Astrocyte (in vitro differentiated cells and primary cell): ENCODE data around the gene NUP98. TPM values are rescaled to one million over a fixed set of nuclear protein-coding genes. Genes with fewer than 3 reads are reported as not detected.
"Not testable (repeated sequence)": the region's sequence is repeated elsewhere in the genome, so short reads cannot be mapped to it uniquely, and the experiment has no call there.

Source experiments
- DNase-seq: peaks from one replicate; pipeline ENCODE4 v3.0.0-alpha.2; 2010; ENCODE audit warnings: low read depth
- FAIRE-seq: peaks from 2 replicates; lab custom pipeline; 2011; peaks lifted over from hg19 to GRCh38; lab: Jason Lieb, UNC
- H2AFZ ChIP-seq: 2 replicates; pipeline ENCODE4 v1.6.0; 2012; ENCODE audit warnings: low read depth, low read length, inconsistent platforms
- H3K27ac ChIP-seq: 2 replicates; pipeline ENCODE4 v1.5.1; 2011; ENCODE audit warnings: low read depth, low read length, inconsistent platforms
- H3K27me3 ChIP-seq: 2 replicates; pipeline ENCODE4 v1.6.0; 2011; ENCODE audit warnings: low read length, inconsistent platforms; ENCODE audit not compliant: insufficient read depth
- H3K36me3 ChIP-seq: 2 replicates; pipeline ENCODE4 v1.5.1; 2011; ENCODE audit warnings: low read length, inconsistent platforms; ENCODE audit not compliant: insufficient read depth
- H3K4me1 ChIP-seq: 2 replicates; pipeline ENCODE4 v1.5.1; 2011; ENCODE audit warnings: low read length, inconsistent platforms; ENCODE audit not compliant: insufficient read depth
- H3K4me2 ChIP-seq: 2 replicates; pipeline ENCODE4 v1.6.0; 2012; ENCODE audit warnings: low read length, inconsistent platforms
- H3K4me3 ChIP-seq: 2 replicates; pipeline ENCODE4 v1.5.1; 2011; ENCODE audit warnings: low read depth, mild to moderate bottlenecking, low read length, inconsistent platforms; ENCODE audit not compliant: insufficient read depth
- H3K79me2 ChIP-seq: 2 replicates; pipeline ENCODE4 v1.6.0; 2012; ENCODE audit warnings: mild to moderate bottlenecking, low read length, inconsistent platforms; ENCODE audit not compliant: insufficient read depth
- H3K9ac ChIP-seq: 2 replicates; pipeline ENCODE4 v1.6.0; 2012; ENCODE audit warnings: mild to moderate bottlenecking, low read length, inconsistent platforms
- H3K9me3 ChIP-seq: 2 replicates; pipeline ENCODE4 v1.5.1; 2012; ENCODE audit warnings: low read depth, mild to moderate bottlenecking, low read length, inconsistent platforms; ENCODE audit not compliant: insufficient read depth
- H4K20me1 ChIP-seq: 2 replicates; pipeline ENCODE4 v1.6.0; 2012; ENCODE audit warnings: low read length, inconsistent platforms; ENCODE audit not compliant: insufficient read depth
- H3K27ac Mint-ChIP-seq: one replicate; pipeline ENCODE4 v1.8.0; 2021; ENCODE audit warnings: mild to moderate bottlenecking, mixed read lengths; ENCODE audit not compliant: unreplicated experiment
- H3K27me3 Mint-ChIP-seq: one replicate; pipeline ENCODE4 v1.8.0; 2021; ENCODE audit warnings: low read depth, mixed read lengths; ENCODE audit not compliant: unreplicated experiment
- H3K36me3 Mint-ChIP-seq: one replicate; pipeline ENCODE4 v1.8.0; 2021; ENCODE audit warnings: low read depth, mixed read lengths; ENCODE audit not compliant: unreplicated experiment
- H3K4me1 Mint-ChIP-seq: one replicate; pipeline ENCODE4 v1.8.0; 2021; ENCODE audit warnings: low read depth, mixed read lengths; ENCODE audit not compliant: unreplicated experiment
- H3K4me3 Mint-ChIP-seq: one replicate; pipeline ENCODE4 v1.8.0; 2021; ENCODE audit warnings: mild to moderate bottlenecking, moderate library complexity, mixed read lengths; ENCODE audit not compliant: unreplicated experiment
- H3K9me3 Mint-ChIP-seq: one replicate; pipeline ENCODE4 v1.8.0; 2021; ENCODE audit warnings: mild to moderate bottlenecking, mixed read lengths; ENCODE audit not compliant: unreplicated experiment
- EZH2 ChIP-seq: IDR thresholded peaks from 2 replicates; pipeline ENCODE4 v1.6.1; 2012; ENCODE audit warnings: mild to moderate bottlenecking, low read length, inconsistent platforms; ENCODE audit not compliant: insufficient read depth
- total RNA-seq: library from RNA; stranded (reverse); gene quantifications from 2 replicates; pipeline ENCODE4 v1.2.1, GENCODE V29; 2021
- TF ChIP-seq, protein P1 (sequence below): IDR thresholded peaks from 2 replicates; pipeline ENCODE4 v1.5.1; 2011; ENCODE audit warnings: low read depth, mild to moderate bottlenecking, inconsistent platforms, low read length, moderate library complexity; ENCODE audit not compliant: insufficient read depth

NUP98 gene
- total RNA-seq, 1 donor from 2014 or later, result 81.2 TPM

DNA sequence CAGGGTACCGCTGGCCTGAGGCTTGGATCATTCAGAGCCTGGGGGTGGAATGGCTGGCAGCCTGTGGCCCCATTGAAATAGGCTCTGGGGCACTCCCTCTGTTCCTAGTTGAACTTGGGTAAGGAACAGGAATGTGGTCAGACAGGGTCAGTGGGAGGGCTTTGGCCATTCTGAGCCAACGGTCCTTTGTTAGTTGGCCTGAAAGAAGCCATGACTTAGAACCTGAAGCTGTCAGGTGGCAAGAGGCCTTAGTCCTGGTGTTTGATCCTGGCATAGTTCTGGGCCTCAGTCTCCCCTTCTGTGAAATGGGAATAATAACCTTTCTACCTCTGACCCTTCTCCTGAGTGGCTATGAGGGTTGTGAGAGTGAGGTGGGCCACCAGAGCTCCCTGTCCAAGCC, 19.3 kb upstream of the NUP98 start:
- DNase-seq, result no peak
- H3K4me3 Mint-ChIP-seq, result no peak overlapping the region
- no peak overlapping the region for H3K27ac ChIP-seq
- H3K27me3 Mint-ChIP-seq, result no peaks in the 10 kb centered on the region
- H3K4me1 Mint-ChIP-seq, result no peaks in the 10 kb centered on the region
- H3K79me2 ChIP-seq, result no peaks in the 10 kb centered on the region
- H3K36me3 Mint-ChIP-seq, result peaks cover 11% of the 10 kb centered on the region
- H2AFZ ChIP-seq, result no peak overlapping the region
- H3K9ac ChIP-seq, result no peak overlapping the region
- H3K4me1 ChIP-seq, result no peaks in the 10 kb centered on the region
- TF ChIP-seq EZH2, result no peak
- TF ChIP-seq, protein P1, sequence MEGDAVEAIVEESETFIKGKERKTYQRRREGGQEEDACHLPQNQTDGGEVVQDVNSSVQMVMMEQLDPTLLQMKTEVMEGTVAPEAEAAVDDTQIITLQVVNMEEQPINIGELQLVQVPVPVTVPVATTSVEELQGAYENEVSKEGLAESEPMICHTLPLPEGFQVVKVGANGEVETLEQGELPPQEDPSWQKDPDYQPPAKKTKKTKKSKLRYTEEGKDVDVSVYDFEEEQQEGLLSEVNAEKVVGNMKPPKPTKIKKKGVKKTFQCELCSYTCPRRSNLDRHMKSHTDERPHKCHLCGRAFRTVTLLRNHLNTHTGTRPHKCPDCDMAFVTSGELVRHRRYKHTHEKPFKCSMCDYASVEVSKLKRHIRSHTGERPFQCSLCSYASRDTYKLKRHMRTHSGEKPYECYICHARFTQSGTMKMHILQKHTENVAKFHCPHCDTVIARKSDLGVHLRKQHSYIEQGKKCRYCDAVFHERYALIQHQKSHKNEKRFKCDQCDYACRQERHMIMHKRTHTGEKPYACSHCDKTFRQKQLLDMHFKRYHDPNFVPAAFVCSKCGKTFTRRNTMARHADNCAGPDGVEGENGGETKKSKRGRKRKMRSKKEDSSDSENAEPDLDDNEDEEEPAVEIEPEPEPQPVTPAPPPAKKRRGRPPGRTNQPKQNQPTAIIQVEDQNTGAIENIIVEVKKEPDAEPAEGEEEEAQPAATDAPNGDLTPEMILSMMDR, result no peak
- no peak overlapping the region for H3K27ac Mint-ChIP-seq
- H3K36me3 ChIP-seq, result no peaks in the 10 kb centered on the region
- FAIRE-seq, result no peak
- H3K4me2 ChIP-seq, result no peak overlapping the region
- peaks cover 7% of the 10 kb centered on the region for H4K20me1 ChIP-seq
- no peaks in the 10 kb centered on the region for H3K27me3 ChIP-seq
- no peaks in the 10 kb centered on the region for H3K9me3 Mint-ChIP-seq
- no peaks in the 10 kb centered on the region for H3K9me3 ChIP-seq
- no peak overlapping the region for H3K4me3 ChIP-seq

GRCh38 chr11:3815845-3816244, 18.5 kb upstream of the NUP98 start:
- Histone ChIP-seq H3K79me2 (no peaks in the 10 kb centered on the region), H4K20me1 (peaks cover 7% of the 10 kb centered on the region), H3K36me3 (no peaks in the 10 kb centered on the region), H3K4me3 (no peak overlapping the region), H3K27ac (no peak overlapping the region), H3K4me1 (no peaks in the 10 kb centered on the region), H3K27me3 (no peaks in the 10 kb centered on the region), H2AFZ (no peak overlapping the region), H3K9me3 (no peaks in the 10 kb centered on the region), H3K4me2 (no peak overlapping the region), H3K9ac (no peak overlapping the region)
- DNase-seq (no peak), FAIRE-seq (no peak)
- Mint-ChIP-seq H3K4me3 (no peak overlapping the region), H3K27me3 (no peaks in the 10 kb centered on the region), H3K9me3 (no peaks in the 10 kb centered on the region), H3K36me3 (peaks cover 8% of the 10 kb centered on the region), H3K27ac (no peak overlapping the region), H3K4me1 (no peaks in the 10 kb centered on the region)
- TF ChIP-seq, protein P1, result no peak

DNA sequence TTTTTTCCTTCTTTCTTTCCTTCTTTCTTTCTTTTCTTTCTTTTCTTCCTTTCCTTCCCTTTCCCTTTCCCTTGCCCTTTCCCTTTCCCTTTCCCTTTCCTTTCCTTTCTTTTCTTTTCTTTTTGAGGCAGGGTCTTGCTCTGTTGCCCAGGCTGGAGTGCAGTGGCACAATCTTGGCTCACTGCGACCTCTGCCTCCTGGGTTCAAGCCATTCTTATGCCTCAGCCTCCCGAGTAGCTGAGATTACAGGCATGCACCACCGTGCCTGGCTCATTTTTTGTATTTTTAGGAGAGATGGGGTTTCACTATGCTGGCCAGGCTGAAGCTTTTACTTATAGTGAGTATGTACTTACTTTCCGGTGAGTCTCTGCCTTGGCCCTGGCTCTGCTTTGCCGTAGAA, 17.5 kb upstream of the NUP98 start:
- not testable (repeated sequence) for H3K4me3 ChIP-seq, H3K79me2 ChIP-seq, H3K36me3 ChIP-seq, H3K36me3 Mint-ChIP-seq, H3K4me1 Mint-ChIP-seq, H3K4me3 Mint-ChIP-seq, H3K27me3 Mint-ChIP-seq, H3K9me3 ChIP-seq, H3K9ac ChIP-seq, FAIRE-seq, H3K27me3 ChIP-seq, H3K27ac Mint-ChIP-seq, H2AFZ ChIP-seq, H3K9me3 Mint-ChIP-seq, H4K20me1 ChIP-seq, H3K4me1 ChIP-seq, DNase-seq, H3K4me2 ChIP-seq, H3K27ac ChIP-seq
